ENCODE data around the gene RAP1GAP. TPM values are rescaled to one million over a fixed set of nuclear protein-coding genes. Genes with fewer than 3 reads are reported as not detected.

Gene RAP1GAP
- total and polyA plus RNA-seq, 2 of the 13 experiments (the other 11 are each of a cell fraction or from before 2014, with no cell fraction given): 11.9 to 37.5 TPM

- TF ChIP-seq RCOR2 (CRISPR knock-in tag; IDR thresholded peaks at IDR 0.05) (0 out of 2 replicates have a peak, but pooled peaks have one; percentile 33), NR2F6 (IDR thresholded peaks at IDR 0.05) (peak; percentile 44; the same call in 1 of the 2 replicates), NR2F6 (CRISPR knock-in tag; IDR thresholded peaks at IDR 0.05) (peak; percentile 88), ZNF674 (CRISPR knock-in tag; IDR thresholded peaks at IDR 0.05; ENCODE audit: low read depth) (no peak; the same call in 1 of the 2 replicates), HOMEZ (CRISPR knock-in tag; IDR thresholded peaks at IDR 0.05; ENCODE audit: low read depth) (no peak; the same call in 1 of the 2 replicates), ZNF816 (CRISPR knock-in tag; IDR thresholded peaks at IDR 0.05; ENCODE audit: borderline replicate concordance) (peak; percentile 93), JUND (CRISPR knock-in tag; IDR thresholded peaks at IDR 0.05) (no peak), CSRNP2 (CRISPR knock-in tag; conservative IDR thresholded peaks at IDR 0.05; ENCODE audit: low read depth) (no peak), KLF12 (CRISPR knock-in tag; IDR thresholded peaks at IDR 0.05; ENCODE audit: borderline replicate concordance) (peak; percentile 65; the same call in 1 of the 2 replicates), ZNF710 (CRISPR knock-in tag; IDR thresholded peaks at IDR 0.05; ENCODE audit: borderline replicate concordance) (peak; percentile 73; the same call in 1 of the 2 replicates), NFYC (CRISPR knock-in tag; IDR thresholded peaks at IDR 0.05) (peak; percentile 68), ISX (CRISPR knock-in tag; conservative IDR thresholded peaks at IDR 0.05) (no peak; the same call in none of the 2 replicates), HINFP (CRISPR knock-in tag; IDR thresholded peaks at IDR 0.05; ENCODE audit: low read depth) (0 out of 2 replicates have a peak, but pooled peaks have one; percentile 47), HIVEP1 (CRISPR knock-in tag; IDR thresholded peaks at IDR 0.05) (peak; percentile 92), ZBTB1 (CRISPR knock-in tag; IDR thresholded peaks at IDR 0.05; ENCODE audit: borderline replicate concordance) (0 out of 2 replicates have a peak, but pooled peaks have one; percentile 55), MLXIP (CRISPR knock-in tag; IDR thresholded peaks at IDR 0.05; ENCODE audit: borderline replicate concordance) (peak; percentile 84; the same call in 1 of the 2 replicates), ZNF709 (CRISPR knock-in tag; IDR thresholded peaks at IDR 0.05) (0 out of 2 replicates have a peak, but pooled peaks have one; percentile 90), CEBPG (CRISPR knock-in tag; IDR thresholded peaks at IDR 0.05) (peak; percentile 39; the same call in 1 of the 2 replicates), MEF2D (CRISPR knock-in tag; IDR thresholded peaks at IDR 0.05) (peak; percentile 94), KMT2B (CRISPR knock-in tag; IDR thresholded peaks at IDR 0.05) (peak; percentile 77)
These were observed at the start of gene RAP1GAP (continued) for GRCh38 chr1:21669258-21670058.

Data from HepG2 (cell line).